SK-N-SH (cell line): ENCODE results near the gene FGD1. TPM values are rescaled to one million over a fixed set of nuclear protein-coding genes. Genes with fewer than 3 reads are reported as not detected.
A peak's percentile ranks its signal among the peaks of the same experiment; 100 is the strongest.

Experiments
- CTCF ChIA-PET: fragments of 300-600, 350-600 bp; formaldehyde crosslinking; extraction: SDS; loops from one replicate; lab custom pipeline; 2021; lab: Yijun Ruan, JAX
- POLR2A ChIA-PET: fragments of 350-600 bp; sonication (Branson Sonifier 250); formaldehyde crosslinking; extraction: SDS; loops from one replicate; lab custom pipeline; 2020; ENCODE audit warnings: antibody characterized with exemption, inconsistent platforms; lab: Yijun Ruan, JAX
- DNase-seq: peaks from one replicate; pipeline ENCODE4 v3.0.0; 2012
- H2AFZ ChIP-seq: fragments of 200-600 bp; sonication (generic); 2 replicates; pipeline ENCODE4 v1.8.1; 2016; ENCODE audit warnings: antibody characterized with exemption, mild to moderate bottlenecking, low read depth
- H3F3A ChIP-seq: fragments of 200-600 bp; sonication (generic); replicated peaks from 2 replicates; pipeline ENCODE3; 2016; ENCODE audit warnings: antibody characterized with exemption, mild to moderate bottlenecking; ENCODE audit not compliant: insufficient read depth
- H3K27ac ChIP-seq, 2 experiments: fragments of 200-500 bp in 1 of 2; fragments of 200-600 bp in 1 of 2; sonication (Bioruptor generic) in 1 of 2; sonication (generic), shearing (Covaris generic) in 1 of 2; 2 replicates each; pipeline versions ENCODE4 v1.5.1 to v1.6.1; 2014 to 2016; ENCODE audit warnings: low read depth in 2 of 2, inconsistent platforms in 1 of 2, low read length in 1 of 2, mild to moderate bottlenecking in 1 of 2, mixed read lengths in 1 of 2
- H3K27me3 ChIP-seq: fragments of 200-600 bp; sonication (generic), shearing (Covaris generic); 2 replicates; pipeline ENCODE4 v1.6.1; 2016; ENCODE audit warnings: mixed run types; ENCODE audit not compliant: insufficient read depth
- H3K36me3 ChIP-seq, 2 experiments: fragments of 200-500 bp in 1 of 2; fragments of 200-600 bp in 1 of 2; sonication (Bioruptor generic) in 1 of 2; sonication (generic) in 1 of 2; replicated peaks in 1 of 2; 2 replicates each; pipeline versions ENCODE3 to v1.5.1; 2014 to 2016; ENCODE audit warnings: low read length in 1 of 2, mild to moderate bottlenecking in 1 of 2; ENCODE audit not compliant: insufficient read depth in 2 of 2, control insufficient read depth in 1 of 2
- H3K4me1 ChIP-seq, 2 experiments: fragments of 200-500 bp in 1 of 2; fragments of 200-600 bp in 1 of 2; sonication (Bioruptor generic) in 1 of 2; sonication (generic), shearing (Covaris generic) in 1 of 2; 2 replicates each; pipeline versions ENCODE4 v1.5.1 to v1.6.1; 2014 to 2016; ENCODE audit warnings: low read depth in 1 of 2, low read length in 1 of 2, mixed run types in 1 of 2; ENCODE audit not compliant: insufficient read depth in 2 of 2, control insufficient read depth in 1 of 2
- H3K4me2 ChIP-seq: fragments of 200-600 bp; sonication (generic), shearing (Covaris generic); 2 replicates; pipeline ENCODE4 v1.6.1; 2017; ENCODE audit warnings: mixed run types
- H3K4me3 ChIP-seq, 2 experiments: fragments of 200-500 bp in 1 of 2; fragments of 200-600 bp in 1 of 2; sonication (Bioruptor generic) in 1 of 2; sonication (generic), shearing (Covaris generic) in 1 of 2; 2 replicates each; pipeline versions ENCODE4 v1.5.1 to v1.8.1; 2014 to 2016; ENCODE audit warnings: low read depth in 2 of 2, inconsistent platforms in 1 of 2, low read length in 1 of 2, mild to moderate bottlenecking in 1 of 2, mixed read lengths in 1 of 2, moderate library complexity in 1 of 2
- H3K79me2 ChIP-seq: fragments of 200-600 bp; sonication (generic); 2 replicates; pipeline ENCODE4 v1.8.1; 2017; ENCODE audit warnings: mild to moderate bottlenecking; ENCODE audit not compliant: insufficient read depth
- H3K9ac ChIP-seq: fragments of 200-600 bp; sonication (generic); 2 replicates; pipeline ENCODE4 v1.6.1; 2017; ENCODE audit warnings: mixed run types
- H3K9me2 ChIP-seq: fragments of 200-600 bp; sonication (generic); 2 replicates; pipeline ENCODE4 v1.6.1; 2017; ENCODE audit warnings: mixed run types
- H3K9me3 ChIP-seq: fragments of 200-600 bp; sonication (generic); 2 replicates; pipeline ENCODE4 v1.6.1; 2017; ENCODE audit warnings: mixed run types, mild to moderate bottlenecking, moderate library complexity
- H4K20me1 ChIP-seq: fragments of 200-600 bp; sonication (generic); 2 replicates; pipeline ENCODE4 v1.6.1; 2017; ENCODE audit warnings: mild to moderate bottlenecking, mixed run types; ENCODE audit not compliant: insufficient read depth
- FOXJ3 ChIP-seq: sonication (generic); formaldehyde crosslinking; IDR thresholded peaks from 2 replicates; pipeline ENCODE4 v1.5.1; 2020; ENCODE audit warnings: mild to moderate bottlenecking, missing genetic modification reagents
- GABPA ChIP-seq: IDR thresholded peaks from 2 replicates; pipeline ENCODE4 v1.4.0; 2012; ENCODE audit warnings: low read depth, mild to moderate bottlenecking
- GATA2 ChIP-seq: sonication (generic); formaldehyde crosslinking; IDR thresholded peaks from 2 replicates; pipeline ENCODE4 v1.5.0; 2020; ENCODE audit warnings: mild to moderate bottlenecking, missing genetic modification reagents
- JUND ChIP-seq: IDR thresholded peaks from 2 replicates; pipeline ENCODE4 v1.4.0; 2012
- NRF1 ChIP-seq: IDR thresholded peaks from 2 replicates; pipeline ENCODE4 v1.6.1; 2012; ENCODE audit warnings: low read depth, mild to moderate bottlenecking, low read length
- RCOR1 ChIP-seq: fragments of 150-350 bp; IDR thresholded peaks from 2 replicates; pipeline ENCODE4 v1.6.1; 2017; ENCODE audit warnings: antibody characterized with exemption, low read length
- RFX5 ChIP-seq: IDR thresholded peaks from 2 replicates; pipeline ENCODE4 v1.6.1; 2012; ENCODE audit warnings: mild to moderate bottlenecking, improper control_type of control experiment, low read length
- SIN3A ChIP-seq: IDR thresholded peaks from 2 replicates; pipeline ENCODE4 v1.6.1; 2012; ENCODE audit warnings: low read depth, mild to moderate bottlenecking, low read length, moderate library complexity, borderline replicate concordance
- TAF1 ChIP-seq: IDR thresholded peaks from 2 replicates; pipeline ENCODE4 v1.6.1; 2012; ENCODE audit warnings: low read depth, mild to moderate bottlenecking, low read length, moderate library complexity, borderline replicate concordance
- TCF12 ChIP-seq: IDR thresholded peaks from 2 replicates; pipeline ENCODE4 v1.4.0; 2012
- WGBS: methylation state at CpG from one replicate; pipeline ENCODE4 v1.1.6; 2017; ENCODE audit warnings: low lambda C conversion rate; 5-methylcytosine and 5-hydroxymethylcytosine counted together
- polyA plus RNA-seq, 3 experiments: library from polyadenylated mRNA; depleted of rRNA; stranded (reverse); fragments of >200 nt; gene quantifications; 2 replicates each; pipeline ENCODE4 v1.2.3, GENCODE V29; 2012
- TF ChIP-seq, protein P1 (sequence below): fragments of 150-350 bp; IDR thresholded peaks from 2 replicates; pipeline ENCODE4 v1.6.1; 2017; ENCODE audit warnings: antibody characterized with exemption, low read length, low read depth, borderline replicate concordance
- TF ChIP-seq, protein P2 (sequence below): IDR thresholded peaks from 2 replicates; pipeline ENCODE4 v1.6.1; 2012; ENCODE audit warnings: mild to moderate bottlenecking, low read depth, low read length, moderate library complexity
- TF ChIP-seq, protein P3 (sequence below): fragments of 150-350 bp; IDR thresholded peaks from 2 replicates; pipeline ENCODE4 v1.6.1; 2016; ENCODE audit warnings: mild to moderate bottlenecking, low read depth, low read length
- TF ChIP-seq, protein P4 (sequence below): IDR thresholded peaks from 2 replicates; pipeline ENCODE4 v1.4.0; 2012; ENCODE audit warnings: low read depth, borderline replicate concordance

The FGD1 gene
- polyA plus RNA-seq, 1 of the 3 experiments (the other 2 are of a cell fraction): 6.3 TPM

DNA sequence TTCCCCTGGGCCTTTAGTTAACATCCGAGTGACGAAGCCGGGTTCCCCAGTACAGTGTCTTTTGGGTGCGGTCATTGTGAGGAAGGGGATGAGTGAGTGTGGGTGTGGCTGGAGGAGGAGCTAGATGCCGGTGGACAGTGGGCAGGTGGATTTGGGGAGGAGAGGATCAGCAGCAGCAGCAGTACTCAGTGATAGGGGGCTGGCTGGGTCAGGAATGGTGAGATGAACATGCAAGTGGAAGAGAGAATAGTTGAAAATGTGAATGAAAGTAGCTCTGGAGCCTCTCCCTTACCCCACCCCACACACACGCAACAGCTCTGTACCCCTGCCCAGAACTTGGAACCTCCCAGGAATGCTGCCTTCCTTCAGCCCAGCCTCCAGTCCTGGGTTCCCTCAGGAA is 51.3 kb downstream of the FGD1 start (continued):
- TF ChIP-seq RCOR1 (no peak), TCF12 (no peak)

DNA sequence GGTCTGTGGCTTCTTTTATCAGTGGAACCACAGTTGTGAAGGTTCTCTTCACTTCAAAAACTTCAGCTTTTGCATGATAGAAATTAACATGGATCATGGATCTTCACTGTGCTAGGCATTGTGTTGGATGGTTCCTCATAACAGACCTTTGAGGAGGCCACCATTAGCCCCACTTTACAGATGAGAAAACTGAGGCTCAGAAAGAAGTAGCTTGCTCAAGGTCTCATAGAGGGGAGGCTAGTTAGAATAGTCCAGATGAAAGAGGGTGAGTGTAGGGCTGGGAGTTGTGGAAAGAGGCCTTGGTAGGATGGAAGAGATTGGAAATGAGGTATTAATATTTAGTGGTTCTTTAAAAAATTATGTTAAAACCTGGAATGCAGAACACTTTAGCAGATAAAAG is 53.2 kb downstream of the FGD1 start:
- H3K9me3 ChIP-seq: no peaks in the 10 kb centered on the region
- no peak overlapping the region for H3K27ac ChIP-seq
- POLR2A ChIA-PET: no interaction called here
- TF ChIP-seq GABPA (no peak), RFX5 (no peak), SIN3A (no peak)
- TF ChIP-seq, protein P1, sequence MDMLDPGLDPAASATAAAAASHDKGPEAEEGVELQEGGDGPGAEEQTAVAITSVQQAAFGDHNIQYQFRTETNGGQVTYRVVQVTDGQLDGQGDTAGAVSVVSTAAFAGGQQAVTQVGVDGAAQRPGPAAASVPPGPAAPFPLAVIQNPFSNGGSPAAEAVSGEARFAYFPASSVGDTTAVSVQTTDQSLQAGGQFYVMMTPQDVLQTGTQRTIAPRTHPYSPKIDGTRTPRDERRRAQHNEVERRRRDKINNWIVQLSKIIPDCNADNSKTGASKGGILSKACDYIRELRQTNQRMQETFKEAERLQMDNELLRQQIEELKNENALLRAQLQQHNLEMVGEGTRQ: no peak
- no peaks in the 10 kb centered on the region for H3F3A ChIP-seq
- H3K36me3 ChIP-seq: peaks cover 5 to 22% of the 10 kb centered on the region in 2 experiments
- DNase-seq: no peak
- no peak overlapping the region for H3K9ac ChIP-seq
- no peaks in the 10 kb centered on the region for H3K27me3 ChIP-seq
- H2AFZ ChIP-seq: no peak overlapping the region
- no peaks in the 10 kb centered on the region for H3K9me2 ChIP-seq
- H4K20me1 ChIP-seq: no peaks in the 10 kb centered on the region
- no peak overlapping the region for H3K4me2 ChIP-seq
- no peak overlapping the region for H3K4me3 ChIP-seq
- CTCF ChIA-PET: no interaction called here
- H3K79me2 ChIP-seq: peaks cover 35% of the 10 kb centered on the region
- H3K4me1 ChIP-seq: peaks cover 0 to 7% of the 10 kb centered on the region in 2 experiments; a peak in 2 of 4 replicates

DNA sequence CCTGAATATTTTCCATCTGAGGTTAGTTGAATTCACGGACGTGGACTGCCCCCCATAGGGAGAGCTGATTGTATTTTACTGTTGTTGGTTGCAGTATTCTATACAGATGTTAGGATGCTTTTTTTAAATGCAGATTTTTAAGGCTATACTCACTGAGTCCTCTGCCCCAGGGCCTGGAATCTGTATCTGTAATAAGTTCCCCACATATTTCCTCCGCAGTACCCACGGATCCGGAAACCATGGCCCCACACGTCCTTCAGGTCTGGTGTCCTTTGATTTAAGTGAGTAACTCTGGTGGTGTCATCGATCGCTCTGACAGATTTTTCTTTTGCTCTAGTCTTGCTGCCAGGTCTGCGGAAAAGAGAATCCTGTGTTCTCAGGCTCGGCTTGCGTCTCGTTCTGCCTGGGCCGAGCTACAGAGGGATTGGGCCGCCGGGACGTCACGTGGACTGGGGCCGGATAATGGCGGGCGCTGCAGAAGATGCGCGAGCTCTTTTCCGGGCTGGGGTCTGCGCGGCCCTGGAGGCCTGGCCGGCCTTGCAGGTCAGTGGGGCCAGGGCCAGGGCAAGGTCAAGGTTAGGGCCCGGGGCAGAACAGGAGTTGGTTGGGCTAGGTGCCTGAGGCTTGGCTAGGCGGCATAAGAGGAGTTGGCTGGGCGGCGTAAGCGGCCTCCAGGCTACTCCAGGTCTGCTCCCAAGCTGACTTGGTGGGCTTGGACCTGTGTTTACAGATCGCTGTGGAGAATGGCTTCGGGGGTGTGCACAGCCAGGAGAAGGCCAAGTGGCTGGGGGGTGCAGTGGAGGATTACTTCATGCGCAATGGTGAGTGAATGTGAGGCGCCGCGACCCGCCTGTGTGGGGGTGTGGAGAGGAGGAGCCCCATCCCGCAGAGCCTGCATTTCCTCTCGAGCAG is 55.8 kb downstream of the FGD1 start, which contains the start of gene TSR2:
TSR2 (plus strand) TSS at position 445 of the 912 bp plus-strand sequence; CDS start at position 463, 18 bp downstream.
- Histone ChIP-seq H3K4me1 (peaks cover 0 to 7% of the 10 kb centered on the region in 2 experiments; a peak in 2 of 4 replicates), H3K9ac (peak within 1 kb of the TSS; percentile 84), H4K20me1 (no peaks in the 10 kb centered on the region), H3K4me3 (peak within 1 kb of the TSS; percentile 78 to 97), H3K9me3 (no peaks in the 10 kb centered on the region), H3K36me3 (peaks cover 3 to 14% of the 10 kb centered on the region in 2 experiments), H3K27me3 (no peaks in the 10 kb centered on the region; the same call in 1 of the 2 replicates), H3K27ac (peak within 1 kb of the TSS in 1 of 2 experiments; percentile 29; a peak in 2 of 4 replicates), H3F3A (no peaks in the 10 kb centered on the region), H2AFZ (peak within 1 kb of the TSS; percentile 84), H3K9me2 (no peaks in the 10 kb centered on the region), H3K4me2 (peak within 1 kb of the TSS; percentile 89), H3K79me2 (peaks cover 35% of the 10 kb centered on the region)
- DNase-seq: peak; percentile 82
- ChIA-PET CTCF (interaction anchor here (0.6 to 2.8 kb wide), 5 partner anchors 12 to 397 kb away, joined by 3 to 7 read pairs (median 3); partner anchors contain the start of gene PHF8), POLR2A (interaction anchor here (0.8 to 1.3 kb wide), 3 partner anchors 200 to 756 kb away, joined by 3 to 10 read pairs (median 3); partner anchors contain the start of gene PHF8)
- WGBS: 4% methylated on average over 32 of the region's 40 CpGs
- TF ChIP-seq GABPA (no peak), NRF1 (no peak), FOXJ3 (CRISPR knock-in tag) (no peak), TCF12 (0 out of 2 replicates have a peak, but pooled peaks have one; percentile 13), TAF1 (peak; percentile 90), GATA2 (no peak), JUND (no peak), RCOR1 (no peak)
- TF ChIP-seq, protein P2, sequence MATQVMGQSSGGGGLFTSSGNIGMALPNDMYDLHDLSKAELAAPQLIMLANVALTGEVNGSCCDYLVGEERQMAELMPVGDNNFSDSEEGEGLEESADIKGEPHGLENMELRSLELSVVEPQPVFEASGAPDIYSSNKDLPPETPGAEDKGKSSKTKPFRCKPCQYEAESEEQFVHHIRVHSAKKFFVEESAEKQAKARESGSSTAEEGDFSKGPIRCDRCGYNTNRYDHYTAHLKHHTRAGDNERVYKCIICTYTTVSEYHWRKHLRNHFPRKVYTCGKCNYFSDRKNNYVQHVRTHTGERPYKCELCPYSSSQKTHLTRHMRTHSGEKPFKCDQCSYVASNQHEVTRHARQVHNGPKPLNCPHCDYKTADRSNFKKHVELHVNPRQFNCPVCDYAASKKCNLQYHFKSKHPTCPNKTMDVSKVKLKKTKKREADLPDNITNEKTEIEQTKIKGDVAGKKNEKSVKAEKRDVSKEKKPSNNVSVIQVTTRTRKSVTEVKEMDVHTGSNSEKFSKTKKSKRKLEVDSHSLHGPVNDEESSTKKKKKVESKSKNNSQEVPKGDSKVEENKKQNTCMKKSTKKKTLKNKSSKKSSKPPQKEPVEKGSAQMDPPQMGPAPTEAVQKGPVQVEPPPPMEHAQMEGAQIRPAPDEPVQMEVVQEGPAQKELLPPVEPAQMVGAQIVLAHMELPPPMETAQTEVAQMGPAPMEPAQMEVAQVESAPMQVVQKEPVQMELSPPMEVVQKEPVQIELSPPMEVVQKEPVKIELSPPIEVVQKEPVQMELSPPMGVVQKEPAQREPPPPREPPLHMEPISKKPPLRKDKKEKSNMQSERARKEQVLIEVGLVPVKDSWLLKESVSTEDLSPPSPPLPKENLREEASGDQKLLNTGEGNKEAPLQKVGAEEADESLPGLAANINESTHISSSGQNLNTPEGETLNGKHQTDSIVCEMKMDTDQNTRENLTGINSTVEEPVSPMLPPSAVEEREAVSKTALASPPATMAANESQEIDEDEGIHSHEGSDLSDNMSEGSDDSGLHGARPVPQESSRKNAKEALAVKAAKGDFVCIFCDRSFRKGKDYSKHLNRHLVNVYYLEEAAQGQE: peak; percentile 69
- TF ChIP-seq, protein P3, sequence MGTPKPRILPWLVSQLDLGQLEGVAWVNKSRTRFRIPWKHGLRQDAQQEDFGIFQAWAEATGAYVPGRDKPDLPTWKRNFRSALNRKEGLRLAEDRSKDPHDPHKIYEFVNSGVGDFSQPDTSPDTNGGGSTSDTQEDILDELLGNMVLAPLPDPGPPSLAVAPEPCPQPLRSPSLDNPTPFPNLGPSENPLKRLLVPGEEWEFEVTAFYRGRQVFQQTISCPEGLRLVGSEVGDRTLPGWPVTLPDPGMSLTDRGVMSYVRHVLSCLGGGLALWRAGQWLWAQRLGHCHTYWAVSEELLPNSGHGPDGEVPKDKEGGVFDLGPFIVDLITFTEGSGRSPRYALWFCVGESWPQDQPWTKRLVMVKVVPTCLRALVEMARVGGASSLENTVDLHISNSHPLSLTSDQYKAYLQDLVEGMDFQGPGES: no peak
- TF ChIP-seq, protein P4, sequence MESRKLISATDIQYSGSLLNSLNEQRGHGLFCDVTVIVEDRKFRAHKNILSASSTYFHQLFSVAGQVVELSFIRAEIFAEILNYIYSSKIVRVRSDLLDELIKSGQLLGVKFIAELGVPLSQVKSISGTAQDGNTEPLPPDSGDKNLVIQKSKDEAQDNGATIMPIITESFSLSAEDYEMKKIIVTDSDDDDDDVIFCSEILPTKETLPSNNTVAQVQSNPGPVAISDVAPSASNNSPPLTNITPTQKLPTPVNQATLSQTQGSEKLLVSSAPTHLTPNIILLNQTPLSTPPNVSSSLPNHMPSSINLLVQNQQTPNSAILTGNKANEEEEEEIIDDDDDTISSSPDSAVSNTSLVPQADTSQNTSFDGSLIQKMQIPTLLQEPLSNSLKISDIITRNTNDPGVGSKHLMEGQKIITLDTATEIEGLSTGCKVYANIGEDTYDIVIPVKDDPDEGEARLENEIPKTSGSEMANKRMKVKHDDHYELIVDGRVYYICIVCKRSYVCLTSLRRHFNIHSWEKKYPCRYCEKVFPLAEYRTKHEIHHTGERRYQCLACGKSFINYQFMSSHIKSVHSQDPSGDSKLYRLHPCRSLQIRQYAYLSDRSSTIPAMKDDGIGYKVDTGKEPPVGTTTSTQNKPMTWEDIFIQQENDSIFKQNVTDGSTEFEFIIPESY: no peak
